Stimulated activated CD8-positive, alpha-beta memory T cell treated with anti-CD3 and anti-CD28 coated beads, Interleukin-4, amount 100 ng/mL, for 48 hours (primary cell): ENCODE measurements around the gene CYP4F3.
"Not testable (repeated sequence)": the region's sequence is repeated elsewhere in the genome, so short reads cannot be mapped to it uniquely, and the experiment has no call there.

Experiments used
- DNase-seq: peaks from one replicate; pipeline ENCODE4 v3.0.0-alpha.2; 2020

CYP4F3 gene

GRCh38 chr19:15640294-15640903 lies at the start of gene CYP4F3:
TSS of gene CYP4F3 (plus strand) at chr19:15640897. CDS start at chr19:15641416, 519 bp downstream.
- DNase-seq: no peak

- no peak for DNase-seq
These were observed 48.9 kb upstream of the CYP4F3 start for GRCh38 chr19:15591796-15592195.

GRCh38 chr19:15592506-15592905 lies 48.2 kb upstream of the CYP4F3 start:
- DNase-seq: not testable (repeated sequence)

GRCh38 chr19:15593766-15594165 lies 46.9 kb upstream of the CYP4F3 start:
- DNase-seq: not testable (repeated sequence)

- DNase-seq: no peak
These were observed 45.6 kb upstream of the CYP4F3 start for GRCh38 chr19:15595069-15595468.

- DNase-seq: not testable (repeated sequence)
These were observed 32.4 kb upstream of the CYP4F3 start for GRCh38 chr19:15607978-15608925.

- no peak for DNase-seq
These were observed 31.4 kb upstream of the CYP4F3 start for GRCh38 chr19:15609261-15609660.

- no peak for DNase-seq
These were observed 28.4 kb upstream of the CYP4F3 start for GRCh38 chr19:15612342-15612741.

- DNase-seq: no peak
These were observed 27.4 kb upstream of the CYP4F3 start for GRCh38 chr19:15613338-15613737.

- no peak for DNase-seq
These were observed 26.0 kb upstream of the CYP4F3 start, which contains the start of gene CYP4F8 for GRCh38 chr19:15614507-15615379. TSS of gene CYP4F8 (plus strand) at chr19:15615218. CDS start at chr19:15615617, 399 bp downstream.

GRCh38 chr19:15615526-15615925 lies 25.2 kb upstream of the CYP4F3 start:
- DNase-seq: no peak

- DNase-seq: no peak
These were observed 24.5 kb upstream of the CYP4F3 start for GRCh38 chr19:15616183-15616582.

GRCh38 chr19:15616627-15617270 lies 23.9 kb upstream of the CYP4F3 start:
- no peak for DNase-seq

- no peak for DNase-seq
These were observed 22.4 kb upstream of the CYP4F3 start for GRCh38 chr19:15618321-15618720.

- DNase-seq: no peak
These were observed 18.9 kb upstream of the CYP4F3 start for GRCh38 chr19:15621801-15622200.

- DNase-seq: no peak
These were observed 17.7 kb upstream of the CYP4F3 start for GRCh38 chr19:15622991-15623390.

GRCh38 chr19:15623711-15624318 lies 16.9 kb upstream of the CYP4F3 start:
- DNase-seq: no peak

GRCh38 chr19:15628236-15629002 lies 12.3 kb upstream of the CYP4F3 start:
- no peak for DNase-seq

- peak; percentile 97 for DNase-seq
These were observed 11.5 kb upstream of the CYP4F3 start for GRCh38 chr19:15629003-15629880.

GRCh38 chr19:15631817-15632216 lies 8.9 kb upstream of the CYP4F3 start:
- DNase-seq: peak; percentile 32
